Thyroid gland (tissue), 4 donors: ENCODE measurements around the gene ALOX12.

ENCODE experiments used
- CTCF ChIP-seq, 6 experiments: fragments of 200-600 bp in 3 of 6; fragments of 450-650 bp in 3 of 6; sonication (generic) in 3 of 6; IDR thresholded peaks; one replicate each; pipeline ENCODE4 v1.5.1; 2016 to 2019; ENCODE audit warnings: antibody characterized with exemption in 6 of 6, mild to moderate bottlenecking in 2 of 6, inconsistent platforms in 1 of 6, moderate library complexity in 1 of 6
- POLR2A ChIP-seq, 2 donors: fragments of 450-650 bp; IDR thresholded peaks; one replicate each; pipeline ENCODE4 v1.6.1; 2017; ENCODE audit warnings: antibody characterized with exemption in 2 of 2, mild to moderate bottlenecking in 2 of 2, moderate library complexity in 1 of 2

DNA sequence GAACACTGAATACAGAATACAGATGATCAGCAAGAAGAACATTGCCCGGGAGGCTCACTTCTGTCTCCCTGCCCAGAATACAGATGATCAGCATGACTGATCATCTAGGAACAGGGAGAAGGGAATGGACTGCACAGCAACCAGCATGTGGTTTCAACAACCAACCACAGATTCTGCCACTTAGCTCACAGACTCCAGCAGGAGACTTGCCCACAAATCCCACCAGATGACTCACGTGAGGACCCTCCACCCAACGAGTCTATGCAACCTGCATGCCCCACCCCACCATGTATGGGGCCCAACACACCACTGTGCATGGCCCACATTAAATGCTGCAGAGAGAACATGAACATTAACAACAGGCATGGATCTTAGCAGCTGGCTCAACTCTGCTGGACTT lies 36.1 kb upstream of the ALOX12 start:
- TF ChIP-seq CTCF (IDR thresholded peaks at IDR 0.05) (no peak), POLR2A (IDR thresholded peaks at IDR 0.05) (no peak)
